Ishikawa (cell line): Measurements from ENCODE around the gene ACVR1C.

Source experiments
- CEBPB ChIP-seq: IDR thresholded peaks from 2 replicates; pipeline ENCODE4 v1.6.1; 2012
- CREB1 ChIP-seq: IDR thresholded peaks from 2 replicates; pipeline ENCODE4 v1.6.1; 2012; ENCODE audit warnings: low read depth
- EGR1 ChIP-seq: IDR thresholded peaks from 2 replicates; pipeline ENCODE4 v1.6.1; 2012
- EP300 ChIP-seq: IDR thresholded peaks from 2 replicates; pipeline ENCODE4 v1.6.1; 2012; ENCODE audit warnings: borderline replicate concordance
- FOXM1 ChIP-seq: IDR thresholded peaks from 2 replicates; pipeline ENCODE4 v1.6.1; 2012; ENCODE audit warnings: low read depth, borderline replicate concordance
- NFIC ChIP-seq: IDR thresholded peaks from 2 replicates; pipeline ENCODE4 v1.6.1; 2012
- RAD21 ChIP-seq: IDR thresholded peaks from 2 replicates; pipeline ENCODE4 v1.6.1; 2012; ENCODE audit warnings: low read depth
- TAF1 ChIP-seq: IDR thresholded peaks from 2 replicates; pipeline ENCODE4 v1.6.1; 2012; ENCODE audit warnings: low read depth, mild to moderate bottlenecking
- TCF12 ChIP-seq: IDR thresholded peaks from 2 replicates; pipeline ENCODE4 v1.6.1; 2012; ENCODE audit warnings: low read depth
- TEAD4 ChIP-seq: IDR thresholded peaks from 2 replicates; pipeline ENCODE4 v1.6.1; 2012
- YY1 ChIP-seq: IDR thresholded peaks from 2 replicates; pipeline ENCODE4 v1.6.1; 2012; ENCODE audit warnings: low read depth
- ZBTB7A ChIP-seq: IDR thresholded peaks from 2 replicates; pipeline ENCODE4 v1.6.1; 2012; ENCODE audit warnings: low read depth
- TF ChIP-seq, protein P1 (sequence below): IDR thresholded peaks from 2 replicates; pipeline ENCODE4 v1.6.1; 2012
- TF ChIP-seq, protein P2 (sequence below): IDR thresholded peaks from 2 replicates; pipeline ENCODE4 v1.6.1; 2012
- TF ChIP-seq, protein P3 (sequence below): IDR thresholded peaks from 2 replicates; pipeline ENCODE4 v1.6.1; 2012; ENCODE audit warnings: low read depth, mild to moderate bottlenecking

ACVR1C gene

DNA sequence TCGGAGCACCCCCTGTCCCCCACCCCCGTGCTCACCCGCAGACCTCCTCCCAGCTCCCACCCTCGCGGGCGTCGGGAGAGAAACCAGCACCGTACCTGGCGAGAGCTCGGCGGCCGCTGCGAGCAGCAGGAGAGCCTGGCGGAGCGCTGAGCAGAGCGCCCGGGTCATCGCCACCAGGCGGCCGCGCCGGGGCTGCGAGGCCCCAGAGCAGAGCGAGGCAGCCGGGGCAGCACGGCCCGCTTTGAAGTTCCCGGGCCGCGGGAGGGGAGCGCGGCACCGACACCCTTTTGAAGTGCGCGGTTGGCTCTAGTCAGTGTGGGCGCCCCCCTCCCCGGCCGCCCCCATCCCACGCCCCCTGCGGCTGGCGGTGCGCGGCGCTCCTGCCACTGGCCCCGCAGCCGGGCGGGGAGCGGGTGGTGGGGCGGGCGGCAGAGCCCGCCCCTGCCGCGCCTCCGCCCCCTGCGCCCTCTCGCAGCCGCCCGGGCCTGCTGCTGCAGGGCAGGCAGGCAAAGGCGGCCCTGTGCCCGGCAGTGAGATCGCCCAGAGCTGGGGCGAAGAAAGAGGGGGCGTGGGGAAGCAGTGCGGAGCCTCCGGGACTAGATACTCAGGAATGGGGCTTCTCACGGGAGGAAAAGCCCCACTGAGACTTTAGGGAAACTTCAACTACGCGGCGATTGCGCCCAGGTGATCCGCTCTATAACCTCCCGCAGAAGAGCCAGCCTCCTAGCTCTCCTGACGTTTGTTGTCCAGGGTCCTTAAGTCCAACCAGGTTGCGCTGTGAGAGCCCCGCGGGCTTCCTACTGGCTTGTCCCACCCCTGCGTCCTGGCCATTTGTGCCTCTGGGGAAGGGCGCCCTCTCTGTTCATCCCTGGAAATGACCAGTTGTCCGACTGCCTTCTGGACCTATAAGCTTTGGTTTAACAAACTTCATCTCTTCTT lies at the start of gene ACVR1C:
Gene ACVR1C (minus strand): TSS at position 388 of the 939 bp plus-strand sequence. CDS start 220 bp downstream, at position 168.
- TF ChIP-seq CEBPB = no peak
- no peak for TF ChIP-seq TEAD4
- no peak for TF ChIP-seq FOXM1
- no peak for TF ChIP-seq TAF1
- TF ChIP-seq, protein P1, sequence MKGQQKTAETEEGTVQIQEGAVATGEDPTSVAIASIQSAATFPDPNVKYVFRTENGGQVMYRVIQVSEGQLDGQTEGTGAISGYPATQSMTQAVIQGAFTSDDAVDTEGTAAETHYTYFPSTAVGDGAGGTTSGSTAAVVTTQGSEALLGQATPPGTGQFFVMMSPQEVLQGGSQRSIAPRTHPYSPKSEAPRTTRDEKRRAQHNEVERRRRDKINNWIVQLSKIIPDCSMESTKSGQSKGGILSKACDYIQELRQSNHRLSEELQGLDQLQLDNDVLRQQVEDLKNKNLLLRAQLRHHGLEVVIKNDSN = no peak
- TF ChIP-seq, protein P2, sequence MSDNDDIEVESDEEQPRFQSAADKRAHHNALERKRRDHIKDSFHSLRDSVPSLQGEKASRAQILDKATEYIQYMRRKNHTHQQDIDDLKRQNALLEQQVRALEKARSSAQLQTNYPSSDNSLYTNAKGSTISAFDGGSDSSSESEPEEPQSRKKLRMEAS = peak; percentile 53; the same call in 1 of the 2 replicates
- no peak for TF ChIP-seq TCF12
- TF ChIP-seq, protein P3, sequence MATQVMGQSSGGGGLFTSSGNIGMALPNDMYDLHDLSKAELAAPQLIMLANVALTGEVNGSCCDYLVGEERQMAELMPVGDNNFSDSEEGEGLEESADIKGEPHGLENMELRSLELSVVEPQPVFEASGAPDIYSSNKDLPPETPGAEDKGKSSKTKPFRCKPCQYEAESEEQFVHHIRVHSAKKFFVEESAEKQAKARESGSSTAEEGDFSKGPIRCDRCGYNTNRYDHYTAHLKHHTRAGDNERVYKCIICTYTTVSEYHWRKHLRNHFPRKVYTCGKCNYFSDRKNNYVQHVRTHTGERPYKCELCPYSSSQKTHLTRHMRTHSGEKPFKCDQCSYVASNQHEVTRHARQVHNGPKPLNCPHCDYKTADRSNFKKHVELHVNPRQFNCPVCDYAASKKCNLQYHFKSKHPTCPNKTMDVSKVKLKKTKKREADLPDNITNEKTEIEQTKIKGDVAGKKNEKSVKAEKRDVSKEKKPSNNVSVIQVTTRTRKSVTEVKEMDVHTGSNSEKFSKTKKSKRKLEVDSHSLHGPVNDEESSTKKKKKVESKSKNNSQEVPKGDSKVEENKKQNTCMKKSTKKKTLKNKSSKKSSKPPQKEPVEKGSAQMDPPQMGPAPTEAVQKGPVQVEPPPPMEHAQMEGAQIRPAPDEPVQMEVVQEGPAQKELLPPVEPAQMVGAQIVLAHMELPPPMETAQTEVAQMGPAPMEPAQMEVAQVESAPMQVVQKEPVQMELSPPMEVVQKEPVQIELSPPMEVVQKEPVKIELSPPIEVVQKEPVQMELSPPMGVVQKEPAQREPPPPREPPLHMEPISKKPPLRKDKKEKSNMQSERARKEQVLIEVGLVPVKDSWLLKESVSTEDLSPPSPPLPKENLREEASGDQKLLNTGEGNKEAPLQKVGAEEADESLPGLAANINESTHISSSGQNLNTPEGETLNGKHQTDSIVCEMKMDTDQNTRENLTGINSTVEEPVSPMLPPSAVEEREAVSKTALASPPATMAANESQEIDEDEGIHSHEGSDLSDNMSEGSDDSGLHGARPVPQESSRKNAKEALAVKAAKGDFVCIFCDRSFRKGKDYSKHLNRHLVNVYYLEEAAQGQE = peak; percentile 59
- TF ChIP-seq EP300 = no peak
- peak; percentile 12; the same call in 1 of the 2 replicates for TF ChIP-seq RAD21
- no peak for TF ChIP-seq YY1
- TF ChIP-seq NFIC = no peak
- no peak for TF ChIP-seq EGR1
- TF ChIP-seq CREB1 = no peak
- TF ChIP-seq ZBTB7A = no peak

GRCh38 chr2:157677941-157678340 lies 49.3 kb upstream of the ACVR1C start:
- no peak for TF ChIP-seq RAD21
- TF ChIP-seq, protein P1 = no peak
- no peak for TF ChIP-seq TEAD4
- TF ChIP-seq, protein P3 = no peak
- TF ChIP-seq CEBPB = no peak
- no peak for TF ChIP-seq TAF1
- TF ChIP-seq EGR1 = no peak
- TF ChIP-seq NFIC = no peak
- TF ChIP-seq YY1 = no peak
- no peak for TF ChIP-seq FOXM1
- TF ChIP-seq EP300 = no peak
- TF ChIP-seq CREB1 = no peak
- TF ChIP-seq, protein P2 = no peak
- TF ChIP-seq TCF12 = no peak
- TF ChIP-seq ZBTB7A = no peak

GRCh38 chr2:157672129-157672528 lies 43.5 kb upstream of the ACVR1C start:
- TF ChIP-seq, protein P3 = no peak
- TF ChIP-seq FOXM1 (no peak), CEBPB (no peak), RAD21 (no peak), EGR1 (no peak), TEAD4 (no peak), YY1 (no peak), CREB1 (no peak), EP300 (no peak), ZBTB7A (no peak), TAF1 (no peak), TCF12 (no peak)
- TF ChIP-seq, protein P2 = no peak
- TF ChIP-seq, protein P1 = no peak
